ENCODE data around the gene PIK3R5.
"Not testable (repeated sequence)": the region's sequence is repeated elsewhere in the genome, so short reads cannot be mapped to it uniquely, and the experiment has no call there.

The PIK3R5 gene

DNA sequence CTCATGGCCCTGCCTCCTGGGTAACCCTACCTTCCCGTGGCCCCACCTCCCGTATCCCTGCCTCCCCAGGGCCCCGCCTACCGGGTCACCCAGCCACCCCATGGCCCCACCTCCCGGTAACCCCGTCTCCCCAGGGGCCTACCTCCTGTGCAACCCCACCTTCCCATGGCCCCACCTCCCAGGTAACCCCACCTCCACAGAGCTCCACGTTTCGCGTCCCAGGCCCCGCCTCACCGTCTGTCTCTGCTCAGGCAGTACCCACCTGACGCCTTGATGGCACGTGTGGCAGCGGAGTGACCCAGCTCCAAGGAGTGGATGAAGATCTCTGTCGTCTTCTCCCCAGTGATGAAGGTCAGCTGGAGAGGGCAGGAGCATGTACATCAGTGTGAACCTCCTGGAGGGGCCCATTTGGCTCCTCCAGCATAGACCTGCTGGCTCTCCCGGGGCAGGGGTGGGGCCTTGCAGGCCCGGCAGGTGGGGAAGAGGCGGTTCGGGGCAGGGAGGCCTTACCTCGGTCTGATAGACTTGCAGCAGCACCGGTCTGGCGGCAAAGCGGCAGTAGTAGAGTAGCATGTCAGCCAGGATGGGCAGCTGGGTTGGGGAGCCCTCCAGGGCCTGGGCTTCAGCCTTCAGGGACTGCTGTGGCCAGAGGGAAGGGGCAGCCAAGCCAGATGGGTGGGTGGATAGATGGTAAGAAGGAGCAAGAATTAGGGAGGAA, 79.4 kb downstream of the PIK3R5 start:
- H3K4me3 ChIP-seq (ENCODE audit: low read depth, low read length), result no peak overlapping the region
- H3K27me3 ChIP-seq (ENCODE audit: insufficient read depth, low read length), result no peaks in the 10 kb centered on the region
- H3K79me2 ChIP-seq (ENCODE audit: control insufficient read depth, insufficient read depth, low read length, unreplicated experiment), result no peaks in the 10 kb centered on the region
- no peak overlapping the region for H2AFZ ChIP-seq (ENCODE audit: low read length, unreplicated experiment)
- no peaks in the 10 kb centered on the region for H3K36me3 ChIP-seq (ENCODE audit: insufficient read depth, low read length)
- H3K27ac ChIP-seq (ENCODE audit: low read depth, low read length), result no peak overlapping the region
- H3K4me1 ChIP-seq (ENCODE audit: control insufficient read depth, insufficient read depth, low read length, unreplicated experiment), result no peaks in the 10 kb centered on the region

DNA sequence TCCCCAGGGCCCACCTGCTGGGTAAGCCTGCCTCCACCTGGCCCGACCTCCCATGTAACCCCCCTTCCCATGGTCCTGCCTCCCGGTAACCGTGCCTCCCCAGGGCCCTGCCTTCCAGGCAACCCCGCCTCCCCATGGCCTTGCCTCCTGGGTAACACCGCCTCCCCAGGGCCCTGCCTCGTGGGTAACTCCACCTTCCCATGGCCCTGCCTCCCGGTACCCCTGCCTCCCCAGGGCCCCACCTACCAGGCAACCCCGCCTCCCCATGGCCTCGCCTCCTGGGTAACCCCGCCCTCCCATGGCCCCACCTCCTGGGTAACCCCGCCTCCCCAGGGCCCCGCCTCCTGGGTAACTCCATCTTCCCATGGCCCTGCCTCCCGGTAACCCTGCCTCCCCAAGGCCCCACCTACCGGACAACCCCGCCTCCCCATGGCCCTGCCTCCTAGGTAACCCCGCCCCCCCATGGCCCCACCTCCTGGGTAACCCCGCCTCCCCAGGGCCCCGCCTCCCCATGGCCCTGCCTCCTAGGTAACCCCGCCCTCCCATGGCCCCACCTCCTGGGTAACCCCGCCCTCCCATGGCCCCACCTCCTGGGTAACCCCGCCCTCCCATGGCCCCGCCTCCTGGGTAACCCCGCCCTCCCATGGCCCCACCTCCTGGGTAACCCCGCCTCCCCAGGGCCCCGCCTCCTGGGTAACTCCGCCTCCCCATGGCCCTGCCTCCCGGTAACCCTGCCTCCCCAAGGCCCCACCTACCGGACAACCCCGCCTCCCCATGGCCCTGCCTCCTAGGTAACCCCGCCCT, 80.1 kb downstream of the PIK3R5 start:
- H3K4me3 ChIP-seq (ENCODE audit: low read depth, low read length); H3K27ac ChIP-seq (ENCODE audit: low read depth, low read length); H2AFZ ChIP-seq (ENCODE audit: low read length, unreplicated experiment); H3K79me2 ChIP-seq (ENCODE audit: control insufficient read depth, insufficient read depth, low read length, unreplicated experiment); H3K4me1 ChIP-seq (ENCODE audit: control insufficient read depth, insufficient read depth, low read length, unreplicated experiment); H3K27me3 ChIP-seq (ENCODE audit: insufficient read depth, low read length); H3K36me3 ChIP-seq (ENCODE audit: insufficient read depth, low read length): not testable (repeated sequence)

DNA sequence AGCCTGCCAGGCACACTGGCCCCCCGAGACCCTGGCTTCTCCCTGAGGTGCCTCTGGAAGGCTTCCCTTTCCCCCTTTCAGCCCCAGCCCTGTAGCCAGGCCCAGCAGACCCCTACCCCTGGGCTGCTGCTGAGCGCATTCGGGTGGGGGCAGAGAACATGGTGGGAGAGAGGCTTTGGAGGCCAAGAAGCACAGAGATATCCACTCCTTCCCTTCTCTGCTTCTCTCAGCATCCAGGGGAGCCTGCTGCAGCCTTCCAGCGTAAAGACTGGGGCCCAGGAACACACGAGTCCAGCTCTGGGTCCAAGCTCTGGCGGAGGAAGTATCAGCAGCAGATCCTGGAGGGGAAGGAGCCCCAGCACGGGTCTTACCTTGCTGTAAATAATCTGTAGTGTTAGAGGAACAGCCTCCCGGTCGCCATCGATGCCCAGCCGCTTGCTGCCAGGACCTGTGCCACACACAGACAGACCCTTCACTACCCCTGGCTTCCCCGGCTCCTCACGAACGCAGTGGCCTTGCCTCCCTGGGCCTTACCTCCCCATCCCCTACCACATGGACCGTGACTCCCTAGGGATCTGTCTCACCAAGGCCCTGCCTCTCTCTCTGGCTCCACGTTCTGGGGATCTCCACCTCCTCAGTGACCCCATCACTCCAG, 81.0 kb downstream of the PIK3R5 start:
- Histone ChIP-seq H3K27ac (ENCODE audit: low read depth, low read length) (no peak overlapping the region), H3K4me1 (ENCODE audit: control insufficient read depth, insufficient read depth, low read length, unreplicated experiment) (no peaks in the 10 kb centered on the region), H3K36me3 (ENCODE audit: insufficient read depth, low read length) (no peaks in the 10 kb centered on the region), H3K27me3 (ENCODE audit: insufficient read depth, low read length) (no peaks in the 10 kb centered on the region), H3K4me3 (ENCODE audit: low read depth, low read length) (no peak overlapping the region), H2AFZ (ENCODE audit: low read length, unreplicated experiment) (no peak overlapping the region), H3K79me2 (ENCODE audit: control insufficient read depth, insufficient read depth, low read length, unreplicated experiment) (no peaks in the 10 kb centered on the region)

DNA sequence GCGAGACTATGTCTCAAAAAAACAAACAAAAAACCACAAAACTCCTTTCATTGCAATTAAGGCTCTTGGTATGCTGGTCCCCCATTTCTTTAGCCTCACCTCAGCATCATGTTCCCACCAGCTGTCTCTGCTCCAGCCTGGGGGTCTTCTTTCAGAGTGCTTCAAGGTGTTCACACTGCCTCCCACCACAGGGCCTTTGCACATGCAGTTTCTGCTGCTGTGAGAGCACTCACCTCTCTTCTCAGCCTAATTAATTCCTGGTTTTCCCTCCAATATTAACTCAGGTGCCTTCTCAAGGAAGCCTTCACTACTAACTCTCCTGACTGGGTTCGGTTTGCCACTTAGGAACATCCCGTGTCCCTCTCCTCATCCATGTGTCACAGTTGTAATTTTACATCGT, 82.2 kb downstream of the PIK3R5 start:
- Histone ChIP-seq H3K27me3 (ENCODE audit: insufficient read depth, low read length) (peaks cover 4% of the 10 kb centered on the region), H3K79me2 (ENCODE audit: control insufficient read depth, insufficient read depth, low read length, unreplicated experiment) (no peaks in the 10 kb centered on the region), H3K4me1 (ENCODE audit: control insufficient read depth, insufficient read depth, low read length, unreplicated experiment) (no peaks in the 10 kb centered on the region), H3K27ac (ENCODE audit: low read depth, low read length) (no peak overlapping the region), H3K36me3 (ENCODE audit: insufficient read depth, low read length) (no peaks in the 10 kb centered on the region), H2AFZ (ENCODE audit: low read length, unreplicated experiment) (no peak overlapping the region), H3K4me3 (ENCODE audit: low read depth, low read length) (no peak overlapping the region)

DNA sequence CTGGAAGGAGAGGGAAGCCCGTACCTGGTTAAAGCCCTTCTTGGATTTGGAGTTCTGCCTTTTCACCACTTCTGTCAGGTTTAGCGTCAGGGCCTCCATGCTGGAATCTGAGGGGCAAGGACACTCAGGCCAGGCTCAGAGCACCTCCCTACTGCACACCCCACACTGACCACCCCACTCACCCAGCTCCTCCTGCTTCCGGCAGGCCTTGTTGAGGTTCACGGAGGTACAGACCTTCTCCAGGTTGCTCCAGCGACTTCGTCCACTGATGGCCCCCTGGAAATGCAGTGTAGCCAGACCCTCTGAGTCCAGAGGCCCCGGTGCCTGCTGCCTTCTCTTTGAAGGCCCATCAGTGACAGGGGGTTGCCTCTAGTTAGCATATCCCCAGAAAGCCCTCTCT, 83.9 kb downstream of the PIK3R5 start:
- peaks cover 11% of the 10 kb centered on the region for H3K27me3 ChIP-seq (ENCODE audit: insufficient read depth, low read length)
- no peaks in the 10 kb centered on the region for H3K36me3 ChIP-seq (ENCODE audit: insufficient read depth, low read length)
- H3K27ac ChIP-seq (ENCODE audit: low read depth, low read length), result no peak overlapping the region
- H3K4me3 ChIP-seq (ENCODE audit: low read depth, low read length), result no peak overlapping the region
- no peaks in the 10 kb centered on the region for H3K4me1 ChIP-seq (ENCODE audit: control insufficient read depth, insufficient read depth, low read length, unreplicated experiment)
- H3K79me2 ChIP-seq (ENCODE audit: control insufficient read depth, insufficient read depth, low read length, unreplicated experiment), result no peaks in the 10 kb centered on the region
- H2AFZ ChIP-seq (ENCODE audit: low read length, unreplicated experiment), result no peak overlapping the region

DNA sequence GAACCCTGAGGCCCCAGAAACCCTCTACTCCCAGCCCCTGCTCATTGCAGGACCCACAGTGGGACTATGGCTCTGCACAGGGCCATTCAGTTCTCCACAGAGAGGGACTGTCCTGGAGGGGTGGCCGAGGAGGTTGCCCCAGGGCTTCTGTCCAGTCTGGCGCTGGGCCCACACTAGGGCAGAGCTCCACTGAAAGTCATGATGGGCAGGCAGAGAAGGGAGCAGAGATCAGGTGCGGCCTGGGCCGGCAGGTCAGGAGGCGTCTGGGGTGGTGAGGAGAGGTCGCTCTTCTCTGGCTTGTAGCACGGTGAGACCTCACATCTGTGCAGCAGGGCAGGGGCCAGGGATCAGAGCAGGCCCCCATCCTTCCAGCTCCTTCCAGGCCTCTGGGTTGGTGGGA, 85.0 kb downstream of the PIK3R5 start:
- H3K27ac ChIP-seq (ENCODE audit: low read depth, low read length), result no peak overlapping the region
- peaks cover 14% of the 10 kb centered on the region for H3K27me3 ChIP-seq (ENCODE audit: insufficient read depth, low read length)
- no peak overlapping the region for H2AFZ ChIP-seq (ENCODE audit: low read length, unreplicated experiment)
- no peak overlapping the region for H3K4me3 ChIP-seq (ENCODE audit: low read depth, low read length)
- H3K79me2 ChIP-seq (ENCODE audit: control insufficient read depth, insufficient read depth, low read length, unreplicated experiment), result no peaks in the 10 kb centered on the region
- H3K4me1 ChIP-seq (ENCODE audit: control insufficient read depth, insufficient read depth, low read length, unreplicated experiment), result no peaks in the 10 kb centered on the region
- H3K36me3 ChIP-seq (ENCODE audit: insufficient read depth, low read length), result no peaks in the 10 kb centered on the region

DNA sequence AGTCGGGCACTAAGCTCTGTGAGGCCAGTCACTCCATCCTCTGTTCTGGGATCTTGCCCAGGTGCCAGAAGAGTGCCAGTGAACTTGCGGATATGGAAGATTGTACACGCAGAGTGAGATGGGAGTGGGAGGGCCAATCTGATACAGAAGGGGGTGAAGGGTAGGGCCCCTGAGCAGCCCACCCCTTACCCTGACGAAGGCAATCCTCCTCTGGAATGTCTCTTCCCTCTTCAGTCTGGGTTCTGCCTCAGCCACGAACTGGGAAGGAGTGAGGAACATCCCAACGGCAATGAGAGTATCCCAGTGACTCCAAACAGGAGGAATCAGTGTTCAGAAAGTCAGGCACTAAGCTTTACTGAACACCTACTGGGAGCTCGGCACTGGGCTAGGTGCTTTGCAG, 86.1 kb downstream of the PIK3R5 start:
- H3K4me3 ChIP-seq (ENCODE audit: low read depth, low read length), result no peak overlapping the region
- no peak overlapping the region for H3K27ac ChIP-seq (ENCODE audit: low read depth, low read length)
- no peak overlapping the region for H2AFZ ChIP-seq (ENCODE audit: low read length, unreplicated experiment)
- H3K79me2 ChIP-seq (ENCODE audit: control insufficient read depth, insufficient read depth, low read length, unreplicated experiment), result no peaks in the 10 kb centered on the region
- no peaks in the 10 kb centered on the region for H3K36me3 ChIP-seq (ENCODE audit: insufficient read depth, low read length)
- H3K27me3 ChIP-seq (ENCODE audit: insufficient read depth, low read length), result peaks cover 15% of the 10 kb centered on the region
- no peaks in the 10 kb centered on the region for H3K4me1 ChIP-seq (ENCODE audit: control insufficient read depth, insufficient read depth, low read length, unreplicated experiment)

DNA sequence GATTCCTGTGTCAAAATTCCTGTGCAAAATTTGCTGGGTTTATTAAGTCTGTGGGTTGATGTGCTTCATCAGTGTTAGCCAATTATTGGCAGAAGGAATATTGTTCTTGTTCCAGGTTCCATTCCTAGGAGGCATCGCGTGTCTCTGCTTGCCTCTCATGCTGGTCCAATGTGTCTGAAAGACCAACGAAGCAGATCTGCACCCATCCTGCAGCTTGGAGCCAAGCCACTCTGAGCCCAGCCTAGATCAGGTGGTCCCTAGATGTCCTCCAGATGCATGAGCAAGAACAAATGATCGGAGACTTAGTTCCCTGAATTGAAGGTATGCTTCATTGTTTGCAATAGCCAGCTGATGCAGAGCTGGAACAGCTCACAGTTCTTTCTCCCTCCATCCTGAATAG, 87.5 kb downstream of the PIK3R5 start:
- H3K79me2 ChIP-seq (ENCODE audit: control insufficient read depth, insufficient read depth, low read length, unreplicated experiment), result no peaks in the 10 kb centered on the region
- no peaks in the 10 kb centered on the region for H3K36me3 ChIP-seq (ENCODE audit: insufficient read depth, low read length)

DNA sequence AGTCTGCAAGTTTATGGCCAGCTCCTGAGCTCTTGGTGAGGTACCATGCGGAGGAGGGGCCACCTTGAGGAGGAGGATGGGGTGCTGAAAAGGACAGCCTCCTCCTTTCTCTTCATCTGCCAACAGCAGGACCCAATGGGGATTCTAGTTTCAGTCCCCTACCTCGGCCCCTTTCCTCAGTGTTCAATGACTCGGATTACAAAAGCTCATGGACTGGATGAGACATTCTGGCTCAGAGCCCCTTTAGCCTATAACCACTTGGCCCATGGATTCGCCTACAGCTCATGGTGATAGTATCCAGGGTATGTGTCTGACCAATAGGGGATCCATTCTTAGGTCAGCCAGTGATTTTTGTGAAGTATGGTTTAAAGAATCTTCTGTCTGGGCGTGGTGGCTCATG, 89.5 kb downstream of the PIK3R5 start:
- H3K79me2 ChIP-seq (ENCODE audit: control insufficient read depth, insufficient read depth, low read length, unreplicated experiment), result no peaks in the 10 kb centered on the region
- H2AFZ ChIP-seq (ENCODE audit: low read length, unreplicated experiment), result no peak overlapping the region
- peaks cover 38% of the 10 kb centered on the region for H3K27me3 ChIP-seq (ENCODE audit: insufficient read depth, low read length)
- no peak overlapping the region for H3K27ac ChIP-seq (ENCODE audit: low read depth, low read length)
- H3K4me1 ChIP-seq (ENCODE audit: control insufficient read depth, insufficient read depth, low read length, unreplicated experiment), result no peaks in the 10 kb centered on the region
- no peaks in the 10 kb centered on the region for H3K36me3 ChIP-seq (ENCODE audit: insufficient read depth, low read length)
- H3K4me3 ChIP-seq (ENCODE audit: low read depth, low read length), result no peak overlapping the region

More for the DNA sequence above, 87.5 kb downstream of the PIK3R5 start:
- Histone ChIP-seq H3K27ac (ENCODE audit: low read depth, low read length) (no peak overlapping the region), H3K4me3 (ENCODE audit: low read depth, low read length) (no peak overlapping the region), H3K27me3 (ENCODE audit: insufficient read depth, low read length) (peaks cover 27% of the 10 kb centered on the region), H3K4me1 (ENCODE audit: control insufficient read depth, insufficient read depth, low read length, unreplicated experiment) (no peaks in the 10 kb centered on the region), H2AFZ (ENCODE audit: low read length, unreplicated experiment) (no peak overlapping the region)

DNA sequence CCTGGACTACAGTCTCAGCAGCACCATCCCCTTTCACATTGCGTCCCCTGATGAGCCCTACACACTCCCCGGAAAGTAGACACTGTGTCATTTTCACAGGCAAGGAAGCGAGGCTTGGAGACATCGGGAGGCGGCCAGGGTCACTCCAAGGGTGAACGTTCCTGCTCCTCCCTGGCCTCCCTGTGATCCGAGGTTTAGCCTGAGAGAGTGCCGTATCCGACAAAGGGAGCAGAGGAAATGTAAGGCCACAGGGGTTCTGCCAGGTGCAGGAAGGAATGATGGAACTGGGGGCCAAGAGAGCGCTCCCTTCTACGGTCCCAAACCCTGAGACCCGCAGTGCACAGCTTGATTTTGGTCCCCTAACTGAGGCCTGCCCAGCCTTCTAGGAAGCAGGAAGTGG, 90.1 kb downstream of the PIK3R5 start:
- H3K27ac ChIP-seq (ENCODE audit: low read depth, low read length), result no peak overlapping the region
- H3K79me2 ChIP-seq (ENCODE audit: control insufficient read depth, insufficient read depth, low read length, unreplicated experiment), result no peaks in the 10 kb centered on the region
- no peaks in the 10 kb centered on the region for H3K4me1 ChIP-seq (ENCODE audit: control insufficient read depth, insufficient read depth, low read length, unreplicated experiment)
- H2AFZ ChIP-seq (ENCODE audit: low read length, unreplicated experiment), result no peak overlapping the region
- H3K36me3 ChIP-seq (ENCODE audit: insufficient read depth, low read length), result no peaks in the 10 kb centered on the region
- peaks cover 43% of the 10 kb centered on the region for H3K27me3 ChIP-seq (ENCODE audit: insufficient read depth, low read length)
- H3K4me3 ChIP-seq (ENCODE audit: low read depth, low read length), result no peak overlapping the region

All from ACC112 (cell line).